Measurements from ENCODE around the gene HIBADH.
A peak's percentile ranks its signal among the peaks of the same experiment; 100 is the strongest.
"Not testable (repeated sequence)": the region's sequence is repeated elsewhere in the genome, so short reads cannot be mapped to it uniquely, and the experiment has no call there.

Gene HIBADH

GRCh38 chr7:27677912-27678612 is 15.4 kb upstream of the HIBADH start (continued):
- TF ChIP-seq SP3 (tag by site-specific recombination; IDR thresholded peaks at IDR 0.05) (no peak), KLF1 (tag by site-specific recombination; IDR thresholded peaks at IDR 0.05) (0 out of 2 replicates have a peak, but pooled peaks have one; percentile 31), SP7 (tag by site-specific recombination; IDR thresholded peaks at IDR 0.05) (peak; percentile 70), ZNF776 (tag by site-specific recombination; IDR thresholded peaks at IDR 0.05; ENCODE audit: borderline replicate concordance) (no peak), ZNF660 (tag by site-specific recombination; IDR thresholded peaks at IDR 0.05) (peak; percentile 65), ZNF518A (tag by site-specific recombination; conservative IDR thresholded peaks at IDR 0.05; ENCODE audit: low read depth) (peak; percentile 37; the same call in 1 of the 2 replicates)

- H3K9me3 ChIP-seq (ENCODE audit: control insufficient read depth, insufficient read depth, low read depth, low read length); POLR2A ChIA-PET; H3K27ac ChIP-seq (ENCODE audit: extremely low read depth, low read depth, low read length); H3K4me1 ChIP-seq (ENCODE audit: control insufficient read depth, insufficient read depth, low read length); H3K4me3 ChIP-seq (ENCODE audit: low read depth, low read length); H3K36me3 ChIP-seq (ENCODE audit: control insufficient read depth in 2 of 2, insufficient read depth in 1 of 2, low read length in 2 of 2): not testable (repeated sequence)
- CTCF ChIA-PET, result interaction anchor here (0.6 kb wide), 2 partner anchors 94 to 1787 kb away, joined by 3 to 10 read pairs; no protein-coding TSS in a partner anchor
- peak; percentile 91 for TF ChIP-seq ZNF146 (tag by site-specific recombination; IDR thresholded peaks at IDR 0.05)
Measured at GRCh38 chr7:27674126-27674525, 11.4 kb upstream of the HIBADH start.

- TF ChIP-seq GLIS1 (tag by site-specific recombination; IDR thresholded peaks at IDR 0.05), result no peak
- TF ChIP-seq PRDM6 (tag by site-specific recombination; IDR thresholded peaks at IDR 0.05), result peak; percentile 59; the same call in 1 of the 2 replicates
- TF ChIP-seq ZNF341 (tag by site-specific recombination; IDR thresholded peaks at IDR 0.05; ENCODE audit: low read depth), result no peak
- TF ChIP-seq CTCF (tag by site-specific recombination; IDR thresholded peaks at IDR 0.05), result no peak
- TF ChIP-seq ATF2 (tag by site-specific recombination; IDR thresholded peaks at IDR 0.05; ENCODE audit: low read depth), result peak; percentile 87
- no peak overlapping the region for H3K4me3 ChIP-seq (ENCODE audit: low read depth, low read length)
- H3K27ac ChIP-seq (ENCODE audit: extremely low read depth, low read depth, low read length), result no peak overlapping the region
- no peaks in the 10 kb centered on the region for H3K9me3 ChIP-seq (ENCODE audit: control insufficient read depth, insufficient read depth, low read depth, low read length)
- ChIA-PET CTCF (no interaction called here), POLR2A (no interaction called here)
- no peaks in the 10 kb centered on the region for H3K36me3 ChIP-seq (ENCODE audit: control insufficient read depth in 2 of 2, insufficient read depth in 1 of 2, low read length in 2 of 2)
- 0 out of 2 replicates have a peak, but pooled peaks cover 2% of the 10 kb centered on the region for H3K4me1 ChIP-seq (ENCODE audit: control insufficient read depth, insufficient read depth, low read length)
Measured at GRCh38 chr7:27671675-27672074, 9.0 kb upstream of the HIBADH start.

Measured in HEK293 (cell line).